OCI-LY3 (cell line): ENCODE results near the gene E2F3.
A peak's percentile ranks its signal among the peaks of the same experiment; 100 is the strongest.

Source experiments
- H2AFZ ChIP-seq: fragments of 200-600, 300-600 bp; shearing (Covaris generic); 2 replicates; pipeline ENCODE4 v1.6.0; 2014; ENCODE audit warnings: antibody characterized with exemption, low read depth, low read length
- H3K27ac ChIP-seq: fragments of 200-600, 300-600 bp; sonication (generic); 2 replicates; pipeline ENCODE4 v1.5.1; 2014; ENCODE audit warnings: mild to moderate bottlenecking, low read length, moderate library complexity, mixed read lengths
- H3K27me3 ChIP-seq: fragments of 200-600, 300-600 bp; sonication (generic); 2 replicates; pipeline ENCODE4 v1.6.1; 2014; ENCODE audit warnings: low read depth, low read length, mixed read lengths
- H3K36me3 ChIP-seq: fragments of 200-600, 300-600 bp; sonication (generic); replicated peaks from 2 replicates; pipeline ENCODE3; 2014; ENCODE audit warnings: low read depth, low read length, mixed read lengths
- H3K4me1 ChIP-seq: fragments of 300-600, 200-600 bp; sonication (generic); 2 replicates; pipeline ENCODE4 v1.6.1; 2014; ENCODE audit warnings: low read length, mixed read lengths
- H3K4me2 ChIP-seq: fragments of 200-600, 300-600 bp; sonication (generic); 2 replicates; pipeline ENCODE4 v1.6.1; 2014; ENCODE audit warnings: low read length, mixed read lengths
- H3K4me3 ChIP-seq: fragments of 300-600, 200-600 bp; sonication (generic); 2 replicates; pipeline ENCODE4 v1.5.1; 2014; ENCODE audit warnings: antibody characterized with exemption, mild to moderate bottlenecking, low read length, moderate library complexity
- H3K79me2 ChIP-seq: fragments of 300-600, 200-600 bp; shearing (Covaris generic); 2 replicates; pipeline ENCODE4 v1.6.1; 2014; ENCODE audit warnings: mild to moderate bottlenecking, low read length, mixed read lengths
- H3K9ac ChIP-seq: fragments of 300-600, 200-600 bp; shearing (Covaris generic); 2 replicates; pipeline ENCODE4 v1.6.0; 2014; ENCODE audit warnings: mild to moderate bottlenecking, low read length, moderate library complexity
- H3K9me3 ChIP-seq: fragments of 200-600, 300-600 bp; shearing (Covaris generic); 2 replicates; pipeline ENCODE4 v1.6.1; 2014; ENCODE audit warnings: low read length, mixed read lengths; ENCODE audit not compliant: insufficient read depth
- H4K20me1 ChIP-seq: fragments of 200-600, 300-600 bp; sonication (generic); 2 replicates; pipeline ENCODE4 v1.6.1; 2016; ENCODE audit warnings: low read length, mixed read lengths; ENCODE audit not compliant: insufficient read depth
- EZH2phosphoT487 ChIP-seq: fragments of 200-600 bp; shearing (Covaris generic); IDR thresholded peaks from 2 replicates; pipeline ENCODE4 v1.6.1; 2018; ENCODE audit warnings: antibody characterized with exemption, mixed run types, low read depth
- TF ChIP-seq, protein P1 (sequence below): fragments of 200-600, 300-600 bp; sonication (generic); IDR thresholded peaks from 2 replicates; pipeline ENCODE4 v1.5.1; 2014; ENCODE audit warnings: antibody characterized with exemption, low read length, low read depth

The E2F3 gene

DNA sequence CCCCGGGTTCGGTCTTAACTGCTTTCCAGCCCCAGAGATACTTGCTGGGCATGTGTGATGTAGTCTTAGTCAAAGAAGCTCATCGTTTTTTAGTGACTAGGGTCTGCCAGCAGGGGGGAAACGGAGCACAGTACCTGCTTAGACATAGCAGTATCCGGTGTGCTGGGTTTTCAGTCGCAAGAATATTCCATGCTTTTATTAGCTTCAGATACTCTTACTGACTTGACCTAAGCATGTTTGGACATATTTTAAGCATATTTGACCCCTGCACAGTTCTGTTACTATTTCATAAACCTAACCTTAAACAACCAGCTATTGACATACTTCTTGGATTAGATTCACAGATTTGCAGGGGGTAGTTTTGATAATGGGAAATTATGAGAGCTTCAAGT is 3.0 kb downstream of the E2F3 start:
- Histone ChIP-seq H3K9ac (peak overlapping the region; percentile 95), H3K27me3 (no peaks in the 10 kb centered on the region), H3K4me3 (peak overlapping the region; percentile 92), H3K4me1 (peaks cover 34% of the 10 kb centered on the region), H4K20me1 (peaks cover 41% of the 10 kb centered on the region), H3K4me2 (peak overlapping the region; percentile 86), H3K27ac (peak overlapping the region; percentile 94), H2AFZ (no peak overlapping the region), H3K36me3 (peaks cover 22% of the 10 kb centered on the region), H3K9me3 (no peaks in the 10 kb centered on the region), H3K79me2 (peaks cover 67% of the 10 kb centered on the region)
- TF ChIP-seq, protein P1, sequence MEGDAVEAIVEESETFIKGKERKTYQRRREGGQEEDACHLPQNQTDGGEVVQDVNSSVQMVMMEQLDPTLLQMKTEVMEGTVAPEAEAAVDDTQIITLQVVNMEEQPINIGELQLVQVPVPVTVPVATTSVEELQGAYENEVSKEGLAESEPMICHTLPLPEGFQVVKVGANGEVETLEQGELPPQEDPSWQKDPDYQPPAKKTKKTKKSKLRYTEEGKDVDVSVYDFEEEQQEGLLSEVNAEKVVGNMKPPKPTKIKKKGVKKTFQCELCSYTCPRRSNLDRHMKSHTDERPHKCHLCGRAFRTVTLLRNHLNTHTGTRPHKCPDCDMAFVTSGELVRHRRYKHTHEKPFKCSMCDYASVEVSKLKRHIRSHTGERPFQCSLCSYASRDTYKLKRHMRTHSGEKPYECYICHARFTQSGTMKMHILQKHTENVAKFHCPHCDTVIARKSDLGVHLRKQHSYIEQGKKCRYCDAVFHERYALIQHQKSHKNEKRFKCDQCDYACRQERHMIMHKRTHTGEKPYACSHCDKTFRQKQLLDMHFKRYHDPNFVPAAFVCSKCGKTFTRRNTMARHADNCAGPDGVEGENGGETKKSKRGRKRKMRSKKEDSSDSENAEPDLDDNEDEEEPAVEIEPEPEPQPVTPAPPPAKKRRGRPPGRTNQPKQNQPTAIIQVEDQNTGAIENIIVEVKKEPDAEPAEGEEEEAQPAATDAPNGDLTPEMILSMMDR, result peak; percentile 55
- no peak for TF ChIP-seq EZH2phosphoT487

- H3K79me2 ChIP-seq, result peaks cover 100% of the 10 kb centered on the region
- H3K27me3 ChIP-seq, result no peaks in the 10 kb centered on the region
- no peak overlapping the region for H2AFZ ChIP-seq
- H3K9me3 ChIP-seq, result no peaks in the 10 kb centered on the region
- peak overlapping the region; percentile 49; the same call in 1 of the 2 replicates for H3K4me3 ChIP-seq
- H3K9ac ChIP-seq, result 0 out of 2 replicates have a peak overlapping the region, but pooled peaks have one; percentile 24
- peak overlapping the region; percentile 74 for H3K4me2 ChIP-seq
- H3K4me1 ChIP-seq, result peaks cover 38% of the 10 kb centered on the region
- TF ChIP-seq, protein P1, result no peak
- no peak for TF ChIP-seq EZH2phosphoT487
- peaks cover 30% of the 10 kb centered on the region for H3K36me3 ChIP-seq
- H4K20me1 ChIP-seq, result peaks cover 82% of the 10 kb centered on the region
- no peak overlapping the region for H3K27ac ChIP-seq
Observed at GRCh38 chr6:20408851-20409250, 7.2 kb downstream of the E2F3 start.

DNA sequence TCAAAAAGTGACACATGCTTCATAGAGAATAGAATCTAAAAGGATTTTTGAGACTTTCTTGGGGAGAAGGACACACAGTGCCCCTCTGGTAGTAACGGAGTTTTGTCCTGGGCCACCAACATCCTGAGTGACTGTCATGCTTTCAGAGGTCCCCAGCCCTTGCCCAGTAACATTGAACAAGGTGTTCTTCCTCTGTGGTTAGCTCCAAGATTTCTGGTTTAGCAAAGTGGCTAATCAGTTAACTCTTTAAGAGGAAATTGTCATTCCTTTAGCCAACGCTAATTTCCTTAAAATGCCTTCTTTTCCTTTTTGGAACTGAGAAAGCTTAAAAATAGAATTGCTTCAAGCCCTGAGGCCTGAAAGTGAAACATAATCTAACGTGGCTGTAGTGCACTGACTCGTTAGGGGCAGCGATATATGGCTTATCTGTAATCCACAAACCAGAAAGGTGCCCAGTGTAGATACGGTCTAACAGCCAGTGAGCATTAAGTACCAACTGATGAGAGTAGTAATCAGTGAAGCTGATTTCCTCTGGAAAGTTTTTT is 7.8 kb downstream of the E2F3 start:
- Histone ChIP-seq H3K79me2 (peaks cover 100% of the 10 kb centered on the region), H3K27me3 (no peaks in the 10 kb centered on the region), H3K9ac (0 out of 2 replicates have a peak overlapping the region, but pooled peaks have one; percentile 24), H3K36me3 (peaks cover 30% of the 10 kb centered on the region), H2AFZ (no peak overlapping the region), H3K27ac (peak overlapping the region; percentile 23; the same call in 1 of the 2 replicates), H3K9me3 (no peaks in the 10 kb centered on the region), H4K20me1 (peaks cover 88% of the 10 kb centered on the region), H3K4me2 (peak overlapping the region; percentile 74), H3K4me1 (peaks cover 38% of the 10 kb centered on the region), H3K4me3 (peak overlapping the region; percentile 49)
- TF ChIP-seq, protein P1, result no peak
- TF ChIP-seq EZH2phosphoT487, result no peak

GRCh38 chr6:20411544-20411943 is 9.9 kb downstream of the E2F3 start:
- TF ChIP-seq, protein P1, result no peak
- no peak for TF ChIP-seq EZH2phosphoT487
- peaks cover 99% of the 10 kb centered on the region for H3K79me2 ChIP-seq
- H2AFZ ChIP-seq, result no peak overlapping the region
- H3K27ac ChIP-seq, result no peak overlapping the region
- H3K36me3 ChIP-seq, result peaks cover 22% of the 10 kb centered on the region
- H3K27me3 ChIP-seq, result no peaks in the 10 kb centered on the region
- H3K9ac ChIP-seq, result no peak overlapping the region
- no peaks in the 10 kb centered on the region for H3K9me3 ChIP-seq
- H3K4me3 ChIP-seq, result no peak overlapping the region
- H3K4me1 ChIP-seq, result peaks cover 34% of the 10 kb centered on the region
- H4K20me1 ChIP-seq, result peaks cover 91% of the 10 kb centered on the region
- no peak overlapping the region for H3K4me2 ChIP-seq
